H9 (cell line): ENCODE measurements around the gene L3HYPDH. TPM values are rescaled to one million over a fixed set of nuclear protein-coding genes. Genes with fewer than 3 reads are reported as not detected.

ENCODE experiments used
- DNase-seq: peaks from one replicate; pipeline ENCODE4 v3.0.0-alpha.2; 2017
- H2AFZ ChIP-seq: one replicate; pipeline ENCODE4 v1.6.1; 2013; ENCODE audit warnings: mild to moderate bottlenecking, low read length, control low read depth, moderate library complexity
- H2AK5ac ChIP-seq: 2 replicates; pipeline ENCODE4 v1.6.1; 2013; ENCODE audit warnings: low read length, control low read depth, mixed read lengths; ENCODE audit not compliant: insufficient read length
- H2BK120ac ChIP-seq: one replicate; pipeline ENCODE4 v1.6.1; 2013; ENCODE audit warnings: low read depth, mild to moderate bottlenecking, low read length, control low read depth, inconsistent platforms; ENCODE audit not compliant: poor library complexity, severe bottlenecking
- H2BK12ac ChIP-seq: 2 replicates; pipeline ENCODE4 v1.6.1; 2013; ENCODE audit warnings: low read length, control low read depth, mixed read lengths, low read depth; ENCODE audit not compliant: insufficient read length
- H2BK15ac ChIP-seq: 2 replicates; pipeline ENCODE4 v1.6.1; 2013; ENCODE audit warnings: low read depth, low read length, control low read depth
- H2BK20ac ChIP-seq: one replicate; pipeline ENCODE4 v1.6.1; 2013; ENCODE audit warnings: low read depth, mild to moderate bottlenecking, low read length, control low read depth, inconsistent platforms; ENCODE audit not compliant: poor library complexity, severe bottlenecking
- H2BK5ac ChIP-seq: 2 replicates; pipeline ENCODE4 v1.6.1; 2013; ENCODE audit warnings: low read length, control low read depth, mixed read lengths; ENCODE audit not compliant: insufficient read length
- H3K14ac ChIP-seq: 2 replicates; pipeline ENCODE4 v1.6.1; 2013; ENCODE audit warnings: low read length, control low read depth; ENCODE audit not compliant: insufficient read depth
- H3K18ac ChIP-seq: 2 replicates; pipeline ENCODE4 v1.6.1; 2013; ENCODE audit warnings: low read depth, mild to moderate bottlenecking, mixed read lengths, low read length, control low read depth; ENCODE audit not compliant: insufficient read length
- H3K23ac ChIP-seq: 2 replicates; pipeline ENCODE4 v1.6.1; 2013; ENCODE audit warnings: low read length, control low read depth, mixed read lengths, low read depth; ENCODE audit not compliant: insufficient read length
- H3K23me2 ChIP-seq: 2 replicates; pipeline ENCODE4 v1.6.1; 2013; ENCODE audit warnings: low read depth, mild to moderate bottlenecking, mixed read lengths, low read length, control low read depth; ENCODE audit not compliant: insufficient read length, poor library complexity, severe bottlenecking
- H3K27ac ChIP-seq: 2 replicates; pipeline ENCODE4 v1.5.1; 2013; ENCODE audit warnings: low read length, control low read depth, mixed read lengths, low read depth; ENCODE audit not compliant: insufficient read length
- H3K27me3 ChIP-seq: 2 replicates; pipeline ENCODE4 v1.6.1; 2013; ENCODE audit warnings: low read length, control low read depth, inconsistent platforms; ENCODE audit not compliant: insufficient read depth
- H3K4ac ChIP-seq: 2 replicates; pipeline ENCODE4 v1.6.1; 2013; ENCODE audit warnings: low read depth, mild to moderate bottlenecking, control low read depth, inconsistent platforms, low read length, moderate library complexity
- H3K4me1 ChIP-seq: 2 replicates; pipeline ENCODE4 v1.6.1; 2013; ENCODE audit warnings: low read length, control low read depth, inconsistent platforms; ENCODE audit not compliant: insufficient read depth
- H3K4me2 ChIP-seq: 2 replicates; pipeline ENCODE4 v1.6.1; 2013; ENCODE audit warnings: low read length, control low read depth, mixed read lengths; ENCODE audit not compliant: insufficient read length, insufficient read depth
- H3K56ac ChIP-seq: 2 replicates; pipeline ENCODE4 v1.6.1; 2013; ENCODE audit warnings: low read depth, mild to moderate bottlenecking, mixed read lengths, low read length, control low read depth; ENCODE audit not compliant: insufficient read length
- H3K79me1 ChIP-seq: 2 replicates; pipeline ENCODE4 v1.6.1; 2013; ENCODE audit warnings: low read depth, mild to moderate bottlenecking, moderate library complexity, low read length, control low read depth, inconsistent platforms; ENCODE audit not compliant: insufficient read depth, poor library complexity, severe bottlenecking
- H3K79me2 ChIP-seq: 2 replicates; pipeline ENCODE4 v1.6.1; 2013; ENCODE audit warnings: low read length, control low read depth, inconsistent platforms; ENCODE audit not compliant: insufficient read depth
- H3K9ac ChIP-seq: 2 replicates; pipeline ENCODE4 v1.6.1; 2013; ENCODE audit warnings: low read length, control low read depth, mixed read lengths; ENCODE audit not compliant: insufficient read length; ENCODE audit errors: extremely low read depth
- H3K9me3 ChIP-seq: one replicate; pipeline ENCODE4 v1.6.1; 2013; ENCODE audit warnings: low read depth, low read length, inconsistent platforms; ENCODE audit not compliant: control insufficient read depth
- H3T11ph ChIP-seq: one replicate; pipeline ENCODE4 v1.6.1; 2013; ENCODE audit warnings: mild to moderate bottlenecking, low read length, control low read depth, inconsistent platforms
- H4K20me1 ChIP-seq: one replicate; pipeline ENCODE4 v1.6.1; 2013; ENCODE audit not compliant: control insufficient read depth, insufficient read length, insufficient read depth
- H4K5ac ChIP-seq: 2 replicates; pipeline ENCODE4 v1.6.1; 2013; ENCODE audit warnings: low read depth, mild to moderate bottlenecking, mixed read lengths, low read length, control low read depth; ENCODE audit not compliant: insufficient read length
- H4K8ac ChIP-seq: replicated peaks from 2 replicates; pipeline ENCODE4 v1.6.1; 2013; ENCODE audit warnings: low read length, control low read depth, mixed read lengths, low read depth; ENCODE audit not compliant: insufficient read length
- H4K91ac ChIP-seq: 2 replicates; pipeline ENCODE4 v1.6.1; 2013; ENCODE audit warnings: low read depth, mild to moderate bottlenecking, moderate library complexity, mixed read lengths, low read length, control low read depth; ENCODE audit not compliant: insufficient read length
- H3K27ac Mint-ChIP-seq, 3 experiments: 2 replicates in 2 of 3; 3 replicates in 1 of 3; pipeline ENCODE4 v1.8.0; 2020 to 2021; ENCODE audit warnings: mixed read lengths in 3 of 3, mild to moderate bottlenecking in 1 of 3, moderate library complexity in 1 of 3
- H3K27me3 Mint-ChIP-seq: 2 replicates; pipeline ENCODE4 v1.8.0; 2021; ENCODE audit warnings: low read depth, mild to moderate bottlenecking, moderate library complexity, mixed read lengths
- H3K36me3 Mint-ChIP-seq, 3 experiments: 2 replicates in 2 of 3; 3 replicates in 1 of 3; pipeline ENCODE4 v1.8.0; 2020 to 2021; ENCODE audit warnings: low read depth in 3 of 3, mixed read lengths in 3 of 3; ENCODE audit not compliant: insufficient read depth in 1 of 3
- H3K4me1 Mint-ChIP-seq, 2 experiments: 2 replicates each; pipeline ENCODE4 v1.8.0; 2020; ENCODE audit warnings: mixed read lengths in 2 of 2
- H3K4me3 Mint-ChIP-seq, 2 experiments: 2 replicates in 1 of 2; 3 replicates in 1 of 2; pipeline ENCODE4 v1.8.0; 2020 to 2021; ENCODE audit warnings: mild to moderate bottlenecking in 2 of 2, mixed read lengths in 2 of 2, moderate library complexity in 1 of 2
- H3K9me3 Mint-ChIP-seq, 2 experiments: 2 replicates in 1 of 2; 3 replicates in 1 of 2; pipeline ENCODE4 v1.8.0; 2020; ENCODE audit warnings: mild to moderate bottlenecking in 2 of 2, mixed read lengths in 2 of 2, moderate library complexity in 1 of 2
- CTCF ChIP-seq: fragments of 200-600 bp; sonication (generic); conservative IDR thresholded peaks from 3 replicates; pipeline ENCODE4 v1.8.0; 2021; ENCODE audit warnings: antibody characterized with exemption, mild to moderate bottlenecking
- WGBS: extraction: QIAGEN DNeasy Blood & Tissue Kit; methylation state at CpG from one replicate; pipeline ENCODE4 v1.1.7; 2013; ENCODE audit warnings: missing lambda C conversion rate, low lambda C conversion rate, mixed read lengths; ENCODE audit not compliant: insufficient read length; ENCODE audit errors: extremely low coverage; 5-methylcytosine and 5-hydroxymethylcytosine counted together
- total RNA-seq: library from RNA; stranded (reverse); gene quantifications from 2 replicates; pipeline ENCODE4 v1.2.1, GENCODE V29; 2021

Gene L3HYPDH
- total RNA-seq, 1 experiment from 2014 or later: 15.7 TPM

DNA sequence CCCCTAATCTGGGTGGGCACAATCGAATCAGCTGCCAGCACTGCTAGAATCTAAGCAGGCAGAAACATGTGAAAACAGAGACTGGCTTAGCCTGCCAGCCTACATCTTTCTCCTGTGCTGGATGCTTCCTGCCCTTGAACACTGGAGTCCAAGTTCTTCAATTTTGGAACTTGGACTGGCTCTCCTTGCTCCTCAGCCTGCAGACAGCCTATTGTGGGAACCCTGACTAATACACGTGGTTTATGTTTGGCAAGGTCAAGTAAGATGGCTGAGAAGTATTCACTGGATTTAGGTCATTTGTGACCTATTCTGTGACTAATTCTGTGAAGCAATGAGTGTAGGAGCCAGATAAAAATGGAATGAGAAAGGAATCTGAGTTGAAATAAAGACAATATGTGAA is 30.1 kb downstream of the L3HYPDH start:
- Histone ChIP-seq H2BK20ac (no peak overlapping the region), H3T11ph (no peak overlapping the region), H2BK120ac (no peak overlapping the region), H3K4me2 (no peak overlapping the region), H2AFZ (no peak overlapping the region), H2BK5ac (no peak overlapping the region), H4K5ac (no peak overlapping the region), H3K9ac (no peak overlapping the region), H2AK5ac (no peak overlapping the region), H3K79me2 (no peaks in the 10 kb centered on the region), H3K27ac (no peak overlapping the region), H3K4me1 (no peaks in the 10 kb centered on the region), H2BK15ac (no peak overlapping the region), H3K56ac (no peak overlapping the region), H3K9me3 (no peaks in the 10 kb centered on the region), H4K8ac (no peak overlapping the region), H3K23ac (no peak overlapping the region), H3K18ac (no peak overlapping the region), H4K20me1 (no peaks in the 10 kb centered on the region), H2BK12ac (no peak overlapping the region), H3K79me1 (no peaks in the 10 kb centered on the region), H3K23me2 (no peaks in the 10 kb centered on the region), H3K27me3 (no peaks in the 10 kb centered on the region), H4K91ac (no peak overlapping the region), H3K4ac (no peak overlapping the region), H3K14ac (no peak overlapping the region)
- no CpG with 5 or more reads among the region's 2 CpGs for WGBS
- no peaks in the 10 kb centered on the region; the same call in 1 of the 2 replicates for H3K27me3 Mint-ChIP-seq
- peaks cover 0 to 8% of the 10 kb centered on the region in 2 experiments; a peak in 2 of 4 replicates for H3K4me1 Mint-ChIP-seq
- no peak overlapping the region for H3K27ac Mint-ChIP-seq
- no peak overlapping the region for H3K4me3 Mint-ChIP-seq
- H3K9me3 Mint-ChIP-seq: no peaks in the 10 kb centered on the region; a peak in 1 of 5 replicates
- H3K36me3 Mint-ChIP-seq: peaks cover 3 to 11% (median 9%) of the 10 kb centered on the region in 3 experiments; a peak in 5 of 7 replicates
- DNase-seq: no peak
- no peak for TF ChIP-seq CTCF
